Kidney (tissue), 14 donors: Measurements from ENCODE around the gene EPHB1. TPM values are rescaled to one million over a fixed set of nuclear protein-coding genes. Genes with fewer than 3 reads are reported as not detected.

Source experiments
- DNase-seq, 5 donors: peaks; one replicate each; pipeline ENCODE4 v3.0.0-alpha.2; 2013 to 2020
- FAIRE-seq: peaks from 2 replicates; lab custom pipeline; 2012; peaks lifted over from hg19 to GRCh38; lab: Jason Lieb, UNC
- H3K27ac ChIP-seq, 2 donors: one replicate each; pipeline ENCODE4 v1.7.0; 2013; ENCODE audit warnings: low read depth in 2 of 2, low read length in 2 of 2, inconsistent platforms in 1 of 2
- H3K27me3 ChIP-seq: one replicate; pipeline ENCODE4 v1.7.1; 2013; ENCODE audit warnings: low read length, inconsistent platforms; ENCODE audit not compliant: control insufficient read depth, insufficient read depth
- H3K36me3 ChIP-seq, 3 donors: one replicate each; pipeline versions ENCODE4 v1.7.0 to v1.7.1; 2013; ENCODE audit warnings: low read length in 3 of 3, control low read depth in 1 of 3, inconsistent platforms in 1 of 3; ENCODE audit not compliant: insufficient read depth in 3 of 3, control insufficient read depth in 2 of 3
- H3K4me1 ChIP-seq, 3 donors: one replicate each; pipeline versions ENCODE4 v1.7.0 to v1.7.1; 2013; ENCODE audit warnings: low read length in 3 of 3, inconsistent platforms in 1 of 3, low read depth in 1 of 3; ENCODE audit not compliant: control insufficient read depth in 2 of 3, insufficient read depth in 2 of 3
- H3K4me3 ChIP-seq, 3 donors: one replicate each; pipeline versions ENCODE4 v1.7.0 to v1.8.1; 2013; ENCODE audit warnings: low read length in 3 of 3, control low read depth in 1 of 3, inconsistent platforms in 1 of 3
- H3K9ac ChIP-seq, 3 donors: one replicate each; pipeline versions ENCODE4 v1.7.0 to v1.7.1; 2013; ENCODE audit warnings: low read length in 3 of 3, control low read depth in 1 of 3, inconsistent platforms in 1 of 3
- H3K9me3 ChIP-seq, 3 donors: one replicate each; pipeline versions ENCODE4 v1.7.0 to v1.7.1; 2013; ENCODE audit warnings: low read length in 3 of 3, control low read depth in 1 of 3, inconsistent platforms in 1 of 3; ENCODE audit not compliant: control insufficient read depth in 2 of 3, insufficient read depth in 1 of 3
- CTCF ChIP-seq: IDR thresholded peaks from 3 replicates; pipeline ENCODE4 v1.5.1; 2012; ENCODE audit warnings: mild to moderate bottlenecking, moderate library complexity, borderline replicate concordance; ENCODE audit not compliant: insufficient read depth; ENCODE audit errors: extremely low read depth
- intact Hi-C: fragments of 100-400 bp; cut with DNase I; formaldehyde crosslinking; loops from one replicate; pipeline ENCODE4 v1.11.1; 2022
- polyA plus RNA-seq: library from polyadenylated mRNA; stranded (reverse); fragments of 350-450 nt; fragmentation: Illumina TruSeq; extraction: RNeasy Lipid Tissue Mini Kit (QIAGEN cat#74804); gene quantifications from one replicate; pipeline ENCODE4 v1.2.3, GENCODE V29; 2014; ENCODE audit warnings: low read depth, low replicate concordance; ENCODE audit not compliant: insufficient read depth
- total RNA-seq: library from RNA; stranded (reverse); fragmentation: NEBNext Ultra II Directional; extraction: Animal tissue kit (Norgen Biotek cat#: 25700); gene quantifications from one replicate; pipeline ENCODE4 v1.2.1, GENCODE V29; 2021
- donor health status: control.
- donor health status: control.
- donor health status: control.
- donor health status: control.
- donor health status: control.
- donor health status: DM: yes; HTN: yes; CAD: no.
- donor health status: Normal renal cell carcinoma (clear cell type).

EPHB1 gene
- total and polyA plus RNA-seq, 2 donors from 2014 or later, result 0.39 to 3.2 TPM

GRCh38 chr3:134917631-134918030 lies 122.6 kb downstream of the EPHB1 start:
- Histone ChIP-seq H3K27me3 (no peaks in the 10 kb centered on the region), H3K9ac (no peak overlapping the region), H3K27ac (no peak overlapping the region), H3K4me1 (no peaks in the 10 kb centered on the region), H3K9me3 (no peaks in the 10 kb centered on the region), H3K36me3 (no peaks in the 10 kb centered on the region), H3K4me3 (no peak overlapping the region)
- TF ChIP-seq CTCF, result no peak
- no peak for DNase-seq
- intact Hi-C loops, result no loop called here
- FAIRE-seq, result no peak

GRCh38 chr3:134918441-134918840 lies 123.4 kb downstream of the EPHB1 start:
- DNase-seq (no peak), FAIRE-seq (no peak)
- Histone ChIP-seq H3K4me3 (no peak overlapping the region), H3K4me1 (no peaks in the 10 kb centered on the region), H3K27ac (no peak overlapping the region), H3K9ac (no peak overlapping the region), H3K9me3 (no peaks in the 10 kb centered on the region), H3K36me3 (no peaks in the 10 kb centered on the region), H3K27me3 (no peaks in the 10 kb centered on the region)
- TF ChIP-seq CTCF, result no peak
- intact Hi-C loops, result no loop called here

- intact Hi-C loops, result no loop called here
- Histone ChIP-seq H3K36me3 (no peaks in the 10 kb centered on the region), H3K27ac (no peak overlapping the region), H3K27me3 (no peaks in the 10 kb centered on the region), H3K9ac (no peak overlapping the region), H3K4me3 (no peak overlapping the region), H3K9me3 (peaks cover 0 to 15% (median 3%) of the 10 kb centered on the region in 3 donors), H3K4me1 (no peaks in the 10 kb centered on the region)
- no peak for TF ChIP-seq CTCF
- DNase-seq, result no peak
- no peak for FAIRE-seq
Observed at GRCh38 chr3:134922101-134922500, 127.0 kb downstream of the EPHB1 start.

GRCh38 chr3:134922866-134923265 lies 127.8 kb downstream of the EPHB1 start:
- Histone ChIP-seq H3K27ac (no peak overlapping the region), H3K4me3 (no peak overlapping the region), H3K4me1 (no peaks in the 10 kb centered on the region), H3K36me3 (no peaks in the 10 kb centered on the region), H3K9ac (no peak overlapping the region), H3K27me3 (no peaks in the 10 kb centered on the region), H3K9me3 (peaks cover 0 to 15% (median 3%) of the 10 kb centered on the region in 3 donors)
- no peak for TF ChIP-seq CTCF
- FAIRE-seq (no peak), DNase-seq (no peak)
- intact Hi-C loops, result no loop called here
